Fibroblast of pulmonary artery (primary cell): ENCODE results near the gene PIK3R5.

Source experiments
- DNase-seq: peaks from one replicate; pipeline ENCODE4 v3.0.0-alpha.2; 2010; ENCODE audit warnings: low read depth
- H3K4me3 ChIP-seq: replicated peaks from 2 replicates; pipeline ENCODE4 v1.5.1; 2011; ENCODE audit warnings: low read depth, mild to moderate bottlenecking, control low read depth, low read length, moderate library complexity
- CTCF ChIP-seq: IDR thresholded peaks from 2 replicates; pipeline ENCODE4 v1.5.1; 2011; ENCODE audit warnings: mild to moderate bottlenecking, control low read depth, low read length, inconsistent platforms; ENCODE audit errors: missing control alignments

Gene PIK3R5

DNA sequence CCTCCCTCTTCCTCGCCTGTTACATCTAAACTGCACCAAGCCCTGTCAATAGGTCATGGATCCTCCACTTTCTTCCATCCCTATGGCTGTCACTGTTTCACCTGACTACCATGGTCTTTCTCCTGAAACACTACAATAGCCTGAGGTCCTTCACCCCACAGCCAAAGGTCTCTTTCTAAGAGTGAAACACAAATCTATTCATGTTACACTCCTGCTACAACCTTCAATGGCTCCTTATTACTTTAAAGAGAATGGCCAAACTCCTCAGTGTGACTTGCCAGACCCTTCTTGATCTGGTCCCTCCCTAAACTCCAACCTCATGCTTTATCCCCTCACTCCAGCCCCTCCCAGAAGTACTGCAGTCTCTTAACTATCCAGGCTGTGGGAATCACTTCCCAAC lies 97.4 kb downstream of the PIK3R5 start:
- TF ChIP-seq CTCF = no peak
- no peak for DNase-seq
- no peak overlapping the region for H3K4me3 ChIP-seq

- no peak within 1 kb of the TSS for H3K4me3 ChIP-seq
- no peak for TF ChIP-seq CTCF
- no peak for DNase-seq
Observed at GRCh38 chr17:8867361-8867981, 98.0 kb downstream of the PIK3R5 start, which contains the start of gene PIK3R6. PIK3R6 (minus strand) TSS chr17:8867674; CDS start chr17:8849794, 17,880 bp downstream.

DNA sequence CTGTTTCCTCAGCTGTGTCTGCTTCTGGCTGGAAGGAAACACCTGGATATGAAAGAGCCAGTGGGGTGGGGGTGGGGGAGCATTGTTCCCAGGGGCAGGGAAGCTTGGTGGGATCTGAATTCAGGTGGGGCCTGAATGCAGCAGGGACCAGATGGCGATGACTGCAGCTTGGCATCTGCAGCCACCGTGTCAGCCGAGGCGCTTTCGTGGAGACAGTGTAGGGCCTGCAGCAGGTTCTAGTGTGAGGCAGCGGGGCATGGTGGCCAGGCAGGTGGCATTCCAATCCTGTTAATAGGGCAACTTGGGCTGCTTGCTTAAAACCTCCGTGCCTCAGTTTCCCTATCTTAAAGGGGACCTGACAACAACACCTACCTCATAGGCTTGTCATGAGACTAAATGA lies 99.7 kb downstream of the PIK3R5 start:
- TF ChIP-seq CTCF = no peak
- no peak overlapping the region for H3K4me3 ChIP-seq
- DNase-seq = no peak

DNA sequence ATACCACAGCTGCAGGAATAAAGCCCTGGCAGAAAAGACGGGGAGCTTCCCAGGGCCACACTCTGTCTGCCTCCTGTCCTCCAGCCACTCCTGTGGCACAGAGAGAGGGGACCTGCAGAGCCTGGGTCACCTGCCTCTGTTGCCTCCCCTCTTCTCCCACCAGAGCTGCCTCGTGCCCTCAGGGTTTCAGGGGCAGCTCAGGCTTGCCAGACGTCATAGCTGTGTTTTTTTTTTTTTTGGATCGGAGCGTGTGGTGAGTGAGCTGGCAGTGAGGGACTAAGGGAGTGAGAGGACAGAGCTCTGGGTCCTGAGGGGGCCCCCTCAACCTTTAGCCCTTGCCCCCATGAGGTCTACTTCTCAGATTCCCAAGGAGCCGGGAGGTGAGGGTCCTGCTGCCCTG lies 100.1 kb downstream of the PIK3R5 start:
- no peak overlapping the region for H3K4me3 ChIP-seq
- no peak for DNase-seq
- TF ChIP-seq CTCF = no peak

- no peak for TF ChIP-seq CTCF
- no peak for DNase-seq
- H3K4me3 ChIP-seq = no peak overlapping the region
Observed at GRCh38 chr17:8862213-8863056, 103.1 kb downstream of the PIK3R5 start.

GRCh38 chr17:8861495-8862181 lies 103.9 kb downstream of the PIK3R5 start:
- DNase-seq = no peak
- no peak for TF ChIP-seq CTCF
- H3K4me3 ChIP-seq = no peak overlapping the region
